ENCODE data around the gene DNASE2.

Gene DNASE2

GRCh38 chr19:12886969-12887747, 5.9 kb upstream of the DNASE2 start, which contains the start of gene KLF1:
Gene KLF1 (minus strand): TSS chr19:12887201. CDS start chr19:12887140, 61 bp downstream.
- DNase-seq (ENCODE audit: low read depth in 2 of 2, low spot score in 1 of 2), result no peak

- no peak for DNase-seq (ENCODE audit: low read depth in 2 of 2, low spot score in 1 of 2)
Measured at GRCh38 chr19:12886651-12886968, 5.4 kb upstream of the DNASE2 start.

- no peak for DNase-seq (ENCODE audit: low read depth in 2 of 2, low spot score in 1 of 2)
Measured at GRCh38 chr19:12885749-12886650, 4.8 kb upstream of the DNASE2 start.

GRCh38 chr19:12884926-12885748, 3.9 kb upstream of the DNASE2 start:
- DNase-seq (ENCODE audit: low read depth in 2 of 2, low spot score in 1 of 2), result peak; percentile 57 to 67

DNA sequence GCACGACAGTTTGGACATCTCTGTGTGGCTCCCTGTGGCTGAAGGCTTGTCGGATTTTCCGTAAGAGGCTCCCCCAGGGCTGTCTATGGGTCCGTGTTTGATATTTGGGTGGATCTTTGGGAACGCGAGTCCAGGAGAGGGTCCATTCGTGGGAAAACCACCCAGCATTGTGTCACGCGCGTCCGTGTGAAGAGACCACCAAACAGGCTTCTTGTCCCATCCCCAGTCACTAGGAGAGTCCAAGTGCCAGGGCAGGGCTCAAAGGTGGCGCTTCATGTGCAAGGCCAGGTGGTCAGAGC, 3.3 kb upstream of the DNASE2 start:
- no peak for DNase-seq (ENCODE audit: low read depth in 2 of 2, low spot score in 1 of 2)

DNA sequence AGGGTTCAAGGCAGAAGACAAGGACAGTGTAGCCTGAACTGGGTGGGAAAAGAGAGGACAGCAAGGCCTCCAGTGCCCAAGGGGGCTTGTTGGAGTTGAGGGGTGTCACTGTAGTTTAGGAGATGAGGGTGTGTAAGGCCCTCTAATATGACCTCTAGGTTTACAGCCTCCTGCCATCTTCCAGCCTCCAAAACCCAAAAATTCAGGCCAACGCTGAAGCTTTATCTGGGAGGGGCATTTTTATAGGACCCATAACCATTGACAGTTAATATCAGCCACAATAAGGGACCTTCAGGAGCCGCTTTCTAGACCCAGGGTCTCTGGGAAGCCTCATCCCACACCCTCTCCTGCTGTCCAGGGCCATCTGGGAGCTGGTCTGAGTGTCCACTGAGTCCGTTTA, 3.0 kb upstream of the DNASE2 start:
- no peak for DNase-seq (ENCODE audit: low read depth in 2 of 2, low spot score in 1 of 2)

DNA sequence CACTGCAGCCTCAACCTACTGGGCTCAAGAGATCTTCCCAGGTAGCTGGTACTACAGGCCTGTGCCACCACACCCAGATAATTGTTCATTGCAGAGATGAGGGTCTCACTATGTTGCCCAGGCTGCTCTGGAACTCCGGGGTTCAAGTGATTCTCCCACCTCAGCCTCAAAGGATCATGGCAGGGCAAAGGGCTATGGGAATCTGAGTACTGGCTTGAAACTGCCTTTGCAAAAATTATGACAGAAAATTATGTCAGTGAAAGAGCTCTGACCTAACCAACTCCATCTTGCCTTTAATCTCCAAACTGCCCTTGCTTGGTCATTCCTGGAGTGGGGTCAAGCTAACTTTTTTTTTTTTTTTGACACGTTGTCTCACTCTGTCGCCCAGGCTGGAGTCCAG, 1.3 kb upstream of the DNASE2 start:
- no peak for DNase-seq (ENCODE audit: low read depth in 2 of 2, low spot score in 1 of 2)

DNA sequence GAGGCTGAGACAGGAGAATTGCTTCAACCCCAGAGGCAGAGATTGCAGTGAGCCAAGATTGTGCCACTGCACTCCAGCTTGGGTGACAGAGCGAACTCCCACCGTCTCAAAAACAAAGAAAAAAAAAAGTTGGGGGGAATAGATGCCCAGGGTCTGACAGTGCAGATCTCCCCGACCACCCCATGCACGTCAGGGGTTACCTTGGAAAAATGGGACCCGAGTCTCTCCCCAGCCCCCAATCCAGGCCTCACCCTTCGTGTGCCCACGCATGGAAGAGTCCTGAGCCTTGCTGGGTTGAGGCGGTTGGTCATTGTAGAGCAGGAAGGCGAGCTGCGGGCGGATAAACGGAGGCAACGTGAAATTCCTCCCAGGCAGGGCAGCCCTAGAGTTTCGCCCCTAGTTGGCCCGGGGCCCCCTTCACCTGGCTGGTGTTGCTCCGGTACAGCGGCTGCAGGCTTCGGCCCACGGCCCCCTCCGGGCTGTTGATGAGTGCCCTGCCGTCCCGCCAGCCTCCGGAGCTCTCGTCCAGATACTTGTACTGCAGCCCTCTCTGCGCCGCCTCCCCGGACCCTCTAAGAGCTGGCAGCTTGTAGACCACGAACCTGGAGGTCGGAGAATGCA, 588 bp downstream of the DNASE2 start:
- no peak for DNase-seq (ENCODE audit: low read depth in 2 of 2, low spot score in 1 of 2)

DNA sequence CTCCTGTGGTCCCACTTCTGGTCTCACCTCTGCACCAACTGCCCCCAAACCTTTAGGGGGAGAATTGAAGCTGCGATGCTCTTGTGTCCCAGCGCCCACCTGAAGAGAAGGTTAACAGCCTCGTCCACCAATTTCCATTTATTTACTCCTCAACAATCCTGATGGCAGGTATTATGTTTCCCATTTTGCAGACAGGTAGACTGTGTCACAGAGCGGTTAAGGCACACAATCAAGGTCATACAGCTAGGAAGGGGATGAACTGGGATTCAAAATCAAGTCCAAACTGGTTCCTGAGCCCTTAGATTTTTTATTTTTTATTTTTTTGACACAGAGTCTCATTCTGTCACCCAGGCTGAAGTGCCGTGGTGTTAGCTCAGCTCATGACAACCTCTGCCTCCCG, 6.2 kb downstream of the DNASE2 start:
- DNase-seq (ENCODE audit: low read depth in 2 of 2, low spot score in 1 of 2), result no peak

DNA sequence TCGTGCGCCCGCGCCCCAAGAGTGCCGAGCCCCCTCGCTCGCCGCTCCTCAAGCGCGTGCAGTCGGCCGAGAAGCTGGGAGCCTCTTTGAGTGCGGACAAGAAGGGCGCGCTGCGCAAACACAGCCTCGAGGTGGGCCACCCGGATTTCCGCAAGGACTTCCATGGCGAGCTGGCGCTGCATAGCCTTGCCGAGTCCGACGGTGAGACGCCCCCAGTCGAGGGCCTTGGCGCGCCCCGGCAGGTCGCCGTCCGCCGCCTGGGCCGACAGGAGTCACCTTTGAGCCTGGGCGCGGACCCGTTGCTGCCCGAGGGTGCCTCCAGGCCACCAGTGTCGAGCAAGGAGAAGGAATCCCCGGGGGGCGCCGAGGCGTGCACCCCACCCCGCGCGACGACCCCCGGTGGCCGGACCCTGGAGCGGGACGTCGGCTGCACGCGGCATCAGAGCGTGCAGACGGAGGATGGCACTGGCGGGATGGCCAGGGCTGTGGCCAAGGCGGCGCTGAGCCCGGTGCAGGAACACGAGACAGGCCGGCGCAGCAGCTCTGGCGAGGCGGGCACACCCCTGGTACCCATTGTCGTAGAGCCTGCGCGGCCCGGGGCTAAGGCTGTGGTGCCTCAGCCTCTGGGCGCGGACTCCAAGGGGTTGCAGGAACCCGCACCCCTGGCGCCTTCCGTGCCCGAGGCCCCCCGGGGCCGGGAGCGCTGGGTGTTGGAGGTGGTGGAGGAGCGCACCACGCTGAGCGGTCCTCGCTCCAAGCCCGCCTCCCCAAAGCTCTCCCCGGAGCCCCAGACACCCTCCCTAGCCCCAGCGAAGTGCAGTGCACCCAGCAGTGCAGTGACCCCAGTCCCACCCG, 7.1 kb downstream of the DNASE2 start:
- DNase-seq (ENCODE audit: low read depth in 2 of 2, low spot score in 1 of 2), result no peak

GRCh38 chr19:12872941-12873890, 8.0 kb downstream of the DNASE2 start:
- no peak for DNase-seq (ENCODE audit: low read depth in 2 of 2, low spot score in 1 of 2)

DNA sequence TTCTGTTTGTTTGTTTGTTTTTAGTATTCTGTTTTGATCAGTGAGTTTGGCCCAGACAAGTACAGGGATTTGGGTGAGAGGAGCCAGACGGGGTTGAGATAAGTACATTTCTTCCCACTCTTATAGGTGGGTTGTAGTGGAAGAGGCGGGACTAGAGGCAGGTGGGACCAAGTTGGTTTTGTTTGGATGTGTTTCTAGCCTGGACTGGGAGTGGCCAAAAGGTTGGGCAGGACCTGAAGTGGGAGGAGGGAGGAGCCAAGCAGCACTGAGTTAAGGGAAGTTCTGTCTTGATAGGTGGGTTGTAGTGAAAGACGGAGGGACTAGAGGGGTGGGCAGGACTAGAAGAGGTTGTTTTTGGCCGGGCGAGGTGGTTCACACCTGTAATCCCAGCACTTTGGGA, 9.0 kb downstream of the DNASE2 start:
- DNase-seq (ENCODE audit: low read depth in 2 of 2, low spot score in 1 of 2), result no peak

DNA sequence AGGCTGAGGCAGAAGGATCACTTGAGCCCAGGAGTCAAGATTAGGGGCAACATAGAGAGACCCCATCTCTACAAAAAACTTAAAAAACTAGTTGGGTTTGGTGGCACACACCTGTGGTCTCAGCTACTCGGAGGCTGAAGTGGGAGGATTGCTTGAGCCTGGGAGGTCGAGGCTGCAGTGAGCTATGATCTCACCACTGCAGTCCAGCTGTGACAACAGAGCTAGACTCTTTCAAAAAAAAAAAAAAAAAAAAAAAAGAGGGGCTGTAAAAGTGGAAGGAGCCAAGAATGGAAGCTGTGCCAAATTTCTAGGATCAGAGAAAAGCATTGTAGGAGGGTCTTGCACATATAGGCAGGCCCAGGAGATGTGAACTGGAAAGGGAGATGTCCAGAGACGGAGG, 9.6 kb downstream of the DNASE2 start:
- DNase-seq (ENCODE audit: low read depth in 2 of 2, low spot score in 1 of 2), result no peak

GRCh38 chr19:12868540-12869112, 12.6 kb downstream of the DNASE2 start:
- no peak for DNase-seq (ENCODE audit: low read depth in 2 of 2, low spot score in 1 of 2)

DNA sequence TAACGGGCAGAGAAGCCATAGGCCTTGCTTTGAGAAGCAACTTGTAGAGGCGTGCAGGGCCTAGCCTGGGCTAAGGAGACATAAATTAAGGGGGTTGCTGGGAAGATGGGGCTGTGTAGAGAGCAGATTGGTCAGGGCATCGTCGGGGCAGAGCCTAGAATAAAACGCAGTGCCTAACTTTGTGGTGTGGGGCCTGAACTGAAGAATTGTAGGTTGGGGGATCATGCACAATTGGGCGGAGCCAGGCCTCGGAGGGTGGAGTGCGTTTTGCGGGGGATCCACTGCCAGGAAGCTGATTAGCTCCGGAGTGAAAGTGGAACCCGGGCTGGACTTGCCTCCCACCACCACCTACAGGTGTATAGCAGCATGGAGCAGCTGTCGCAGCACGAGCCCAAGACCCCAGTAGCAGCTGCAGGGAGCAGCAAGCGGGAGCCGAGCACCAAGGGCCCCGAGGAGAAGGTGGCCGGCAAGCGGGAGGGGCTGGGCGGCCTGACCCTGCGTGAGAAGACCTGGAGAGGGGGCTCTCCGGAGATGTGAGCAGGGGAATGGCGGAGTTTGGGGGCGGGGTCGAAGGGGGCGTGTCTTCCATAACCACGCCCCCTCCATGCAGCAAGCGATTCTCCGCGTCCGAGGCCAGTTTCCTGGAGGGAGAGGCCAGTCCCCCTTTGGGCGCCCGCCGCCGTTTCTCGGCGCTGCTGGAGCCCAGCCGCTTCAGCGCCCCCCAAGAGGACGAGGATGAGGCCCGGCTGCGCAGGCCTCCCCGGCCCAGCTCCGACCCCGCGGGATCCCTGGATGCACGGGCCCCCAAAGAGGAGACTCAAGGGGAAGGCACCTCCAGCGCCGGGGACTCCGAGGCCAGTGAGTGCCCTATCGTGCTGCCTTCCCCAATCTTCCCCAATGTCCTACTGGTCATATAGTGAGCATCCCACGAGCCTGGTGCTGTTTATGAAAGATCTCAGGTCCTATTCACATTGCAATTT, 13.8 kb downstream of the DNASE2 start:
- peak in 1 of 2 donors; percentile 51 for DNase-seq (ENCODE audit: low read depth in 2 of 2, low spot score in 1 of 2)

GRCh38 chr19:12866416-12867119, 14.7 kb downstream of the DNASE2 start:
- no peak for DNase-seq (ENCODE audit: low read depth in 2 of 2, low spot score in 1 of 2)
